NCI-H128 (cell line): ENCODE measurements around the gene ZNF205.

Source experiments
- DNase-seq: peaks from one replicate; lab custom pipeline; 2025; ENCODE audit not compliant: unreplicated experiment; lab: John Stamatoyannopoulos, UW

Gene ZNF205

GRCh38 chr16:3101018-3101840 is 11.2 kb upstream of the ZNF205 start:
- no peak for DNase-seq

GRCh38 chr16:3101841-3102470 is 10.4 kb upstream of the ZNF205 start:
- no peak for DNase-seq

DNA sequence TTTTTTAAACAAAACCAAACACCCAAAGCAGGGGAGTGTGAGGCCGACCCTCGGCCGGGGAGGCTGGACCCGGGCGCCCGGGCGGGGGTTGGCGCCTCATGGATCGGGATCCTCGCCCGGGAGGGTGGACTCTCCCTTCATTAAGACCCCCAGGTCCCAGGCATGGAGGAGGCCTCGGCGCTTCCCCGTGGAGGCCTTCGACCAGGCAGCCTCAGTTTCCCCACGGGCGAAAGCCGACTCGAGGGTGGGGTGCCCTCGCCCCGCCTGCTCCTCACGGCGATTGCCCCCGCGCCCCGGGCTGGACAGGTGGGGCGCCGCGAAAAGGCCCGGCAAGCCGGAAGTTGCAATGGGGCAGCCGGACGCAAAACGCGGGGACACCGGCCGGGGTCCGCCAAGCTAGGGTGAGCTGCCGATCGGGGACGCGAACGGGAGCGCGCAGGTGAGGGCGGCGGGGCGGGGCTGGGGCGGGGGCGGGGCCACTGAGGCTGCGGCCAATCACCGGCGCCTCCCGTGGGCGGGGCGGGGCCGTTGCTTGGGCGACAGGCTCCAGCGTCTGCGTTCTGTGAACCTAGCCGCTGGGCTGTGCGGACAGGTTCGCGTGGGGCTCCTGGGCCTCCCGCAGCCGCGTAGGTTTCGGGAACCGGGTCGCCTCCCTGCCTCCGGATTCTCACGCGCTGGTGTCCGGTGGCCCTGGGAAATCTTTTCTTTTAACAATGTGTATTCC is 6.0 kb upstream of the ZNF205 start:
- DNase-seq = peak; percentile 70

DNA sequence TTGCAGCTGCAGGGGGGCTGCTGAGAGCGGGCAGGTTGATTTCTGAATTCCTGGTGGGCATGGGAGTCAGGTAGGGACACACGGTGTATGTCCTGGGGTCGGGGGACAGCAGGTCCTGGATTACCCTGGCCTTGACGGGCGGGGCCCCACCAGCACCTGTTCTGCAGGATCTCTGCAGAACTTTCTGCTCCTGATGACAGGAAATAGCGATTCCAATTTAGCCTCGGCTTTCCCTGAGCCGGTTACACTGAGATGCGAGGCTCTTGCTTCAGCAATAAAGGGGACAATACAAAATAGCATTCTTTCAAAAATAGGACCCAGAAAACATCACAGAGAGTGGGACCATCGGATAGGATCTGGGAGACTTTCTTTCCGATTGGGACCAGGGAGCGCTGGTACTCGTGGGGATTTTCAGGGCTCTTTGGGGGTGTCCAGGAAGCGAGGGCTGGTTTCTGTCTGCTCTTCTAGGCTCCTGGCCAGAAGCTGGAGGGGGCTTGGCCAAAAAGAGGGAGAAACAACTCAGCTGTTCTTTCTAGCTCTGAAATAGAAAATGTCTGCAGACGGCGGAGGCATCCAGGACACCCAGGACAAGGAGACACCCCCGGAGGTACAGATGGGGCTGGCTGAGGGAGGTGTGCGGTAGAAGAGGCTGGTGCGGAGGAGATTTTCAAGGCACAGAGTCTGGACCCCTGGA is 642 bp downstream of the ZNF205 start:
- DNase-seq = no peak

DNA sequence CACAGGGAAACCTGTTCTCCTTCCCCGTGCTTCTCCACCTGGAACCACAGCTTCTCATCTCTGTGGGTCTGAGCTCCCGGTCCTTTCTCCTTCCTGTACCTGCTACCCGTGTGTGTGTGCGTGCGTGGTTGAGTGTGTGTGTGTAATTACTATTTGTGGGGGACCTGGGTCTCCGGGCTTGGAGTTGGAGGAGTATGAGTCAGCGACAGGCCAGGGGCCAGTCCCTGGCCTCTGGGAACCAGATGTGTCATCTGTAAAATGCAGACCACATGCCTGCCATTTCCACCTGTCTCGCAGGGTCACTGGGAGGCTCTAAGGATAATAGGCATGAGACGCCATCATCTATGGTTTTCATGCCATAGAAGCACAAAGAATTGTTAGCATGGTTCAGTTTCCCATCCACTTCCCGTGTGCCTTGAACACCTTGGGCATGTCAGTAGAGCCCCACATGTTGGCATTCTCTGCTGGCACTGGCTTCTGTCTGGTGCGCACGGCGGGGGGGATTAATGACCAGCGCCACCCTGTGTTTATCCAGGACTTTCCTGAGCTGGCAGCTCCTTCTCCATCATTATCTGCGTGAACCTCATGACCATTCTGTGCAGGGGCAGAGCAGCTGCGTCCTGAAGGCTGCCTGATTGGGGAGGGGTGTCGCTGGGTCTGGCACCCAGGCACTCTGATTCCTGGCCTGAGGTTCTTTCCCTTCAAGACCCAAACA is 1.5 kb downstream of the ZNF205 start:
- no peak for DNase-seq

GRCh38 chr16:3115003-3115402 is 2.6 kb downstream of the ZNF205 start:
- DNase-seq = no peak

GRCh38 chr16:3115561-3115960 is 3.2 kb downstream of the ZNF205 start:
- DNase-seq = no peak

DNA sequence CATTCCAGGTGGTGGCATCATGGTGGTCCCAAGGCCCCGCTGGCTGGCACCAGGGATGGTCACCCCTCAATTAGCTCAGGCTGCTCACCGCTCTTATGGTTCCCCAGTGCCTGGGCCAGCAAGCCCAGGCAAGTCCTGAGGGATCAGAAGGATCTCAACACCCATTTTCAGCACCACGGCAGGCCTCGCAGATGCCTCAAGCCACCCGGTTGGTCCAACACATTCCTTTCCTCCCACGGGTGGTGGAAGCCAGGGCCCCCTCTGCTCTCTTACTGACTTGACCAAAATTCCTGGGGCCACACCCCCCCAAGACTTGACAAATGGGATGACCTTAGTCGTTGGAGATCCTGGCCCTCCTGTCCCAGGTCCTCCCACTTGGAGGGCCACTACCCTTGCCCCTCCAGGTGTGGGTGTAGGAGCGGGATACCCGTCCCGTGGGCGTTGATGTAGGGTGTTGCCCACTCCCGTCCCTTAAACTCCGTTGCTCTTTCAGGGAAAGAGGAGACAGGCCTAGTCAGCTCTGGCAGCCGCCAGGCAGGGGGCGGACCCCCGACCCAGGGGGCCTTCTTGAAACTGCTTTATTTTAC is 5.9 kb downstream of the ZNF205 start:
- DNase-seq = no peak

DNA sequence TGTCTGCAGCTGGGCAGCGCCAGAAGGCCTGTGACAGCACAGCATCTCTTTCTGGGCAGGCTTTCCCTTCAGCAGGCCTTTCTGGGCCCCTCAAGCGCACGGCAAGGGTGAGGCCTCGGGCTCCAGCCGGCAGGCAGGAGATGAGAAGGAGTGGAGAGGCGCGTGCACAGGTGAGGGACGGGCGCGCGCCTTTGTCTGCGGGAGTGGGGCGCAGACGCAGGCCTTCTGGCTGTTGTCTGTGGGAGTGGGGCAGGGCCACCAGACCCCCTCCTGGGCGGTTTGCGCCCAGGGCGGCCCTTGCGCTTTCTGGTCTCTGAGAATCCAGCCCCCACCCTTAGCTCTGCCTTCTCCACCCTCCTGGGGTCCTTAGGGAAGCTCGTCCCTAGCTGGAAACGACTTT is 6.5 kb downstream of the ZNF205 start:
- no peak for DNase-seq

DNA sequence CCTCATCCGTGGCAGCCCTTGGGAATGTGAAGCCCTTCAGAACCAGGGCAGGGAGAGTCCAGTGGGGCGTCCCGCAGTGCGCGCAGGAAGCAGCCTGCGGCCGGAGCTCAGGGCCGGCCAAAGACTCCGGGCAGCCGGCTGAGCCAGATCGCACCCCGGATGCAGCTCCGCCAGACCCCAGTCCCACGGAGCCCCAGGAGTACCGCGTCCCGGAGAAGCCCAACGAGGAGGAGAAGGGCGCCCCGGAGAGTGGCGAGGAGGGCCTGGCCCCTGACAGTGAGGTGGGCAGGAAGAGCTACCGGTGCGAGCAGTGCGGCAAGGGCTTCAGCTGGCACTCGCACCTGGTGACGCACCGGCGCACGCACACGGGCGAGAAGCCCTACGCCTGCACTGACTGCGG is 6.9 kb downstream of the ZNF205 start:
- DNase-seq = no peak

DNA sequence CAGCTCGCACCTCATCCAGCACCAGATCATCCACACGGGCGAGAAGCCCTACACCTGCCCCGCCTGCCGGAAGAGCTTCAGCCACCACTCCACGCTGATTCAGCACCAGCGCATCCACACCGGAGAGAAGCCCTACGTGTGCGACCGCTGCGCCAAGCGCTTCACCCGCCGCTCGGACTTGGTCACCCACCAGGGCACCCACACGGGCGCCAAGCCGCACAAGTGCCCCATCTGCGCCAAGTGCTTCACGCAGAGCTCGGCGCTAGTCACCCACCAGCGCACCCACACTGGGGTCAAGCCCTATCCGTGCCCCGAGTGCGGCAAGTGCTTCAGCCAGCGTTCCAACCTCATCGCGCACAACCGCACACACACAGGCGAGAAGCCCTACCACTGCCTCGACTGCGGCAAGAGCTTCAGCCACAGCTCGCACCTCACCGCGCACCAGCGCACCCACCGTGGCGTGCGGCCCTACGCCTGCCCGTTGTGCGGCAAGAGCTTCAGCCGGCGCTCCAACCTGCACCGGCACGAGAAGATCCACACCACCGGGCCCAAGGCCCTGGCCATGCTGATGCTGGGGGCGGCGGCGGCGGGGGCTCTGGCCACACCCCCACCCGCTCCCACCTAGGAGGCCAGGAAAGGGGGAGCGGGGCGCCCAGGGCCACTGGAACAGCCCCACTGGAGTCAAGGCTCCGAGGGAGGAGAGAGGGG is 7.5 kb downstream of the ZNF205 start:
- no peak for DNase-seq

DNA sequence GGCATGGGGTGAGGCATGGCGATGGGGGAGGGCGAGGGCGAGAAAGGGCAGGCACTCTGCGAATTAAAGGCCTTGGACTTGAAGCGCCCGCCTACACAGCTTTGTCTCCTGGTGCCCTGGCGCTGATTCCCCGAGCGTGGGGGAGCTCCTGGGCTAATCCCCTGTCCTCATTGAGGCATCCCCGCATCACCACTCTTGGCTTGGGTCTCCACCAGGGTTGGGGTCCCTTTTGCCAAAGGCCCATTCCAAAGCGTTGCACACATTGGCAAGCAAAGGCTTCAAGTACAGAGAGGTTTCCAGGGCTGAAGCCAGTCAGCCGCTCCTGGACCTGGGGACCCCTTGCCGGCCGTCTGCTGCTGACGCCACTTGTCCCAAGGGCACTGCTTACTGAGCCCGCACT is 8.0 kb downstream of the ZNF205 start:
- DNase-seq = no peak

GRCh38 chr16:3121851-3122467 is 9.6 kb downstream of the ZNF205 start:
- DNase-seq = no peak

DNA sequence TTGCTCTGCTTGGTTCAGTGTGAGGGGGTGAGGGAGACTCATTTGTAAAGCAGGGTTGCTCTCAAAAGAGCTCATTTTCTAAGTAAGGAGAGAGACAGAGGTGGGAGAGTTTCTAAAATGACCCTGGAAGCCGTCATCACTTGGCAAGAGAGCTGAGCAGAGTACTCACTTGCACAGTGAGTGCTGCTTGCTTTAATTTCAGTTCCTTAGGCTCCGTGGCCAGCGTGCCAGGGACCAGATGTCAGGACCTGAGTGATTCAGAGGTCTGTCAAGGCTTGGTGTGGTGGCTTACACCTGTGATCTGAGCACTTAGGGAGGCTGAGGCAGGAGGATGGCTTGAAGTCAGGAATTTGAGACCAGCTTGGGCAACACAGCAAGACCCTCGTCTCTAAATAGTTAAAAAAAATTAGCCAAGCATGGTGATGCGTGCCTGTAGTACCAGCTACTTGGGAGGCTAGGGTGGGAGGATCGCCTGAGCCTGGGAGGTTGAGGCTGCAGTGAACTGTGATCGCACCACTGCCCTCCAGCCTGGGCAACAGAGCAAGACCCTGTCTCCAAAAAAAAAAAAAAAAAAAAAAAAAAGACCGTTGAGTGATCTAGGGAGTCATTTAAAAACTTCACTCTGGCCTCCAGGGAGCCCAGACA is 10.7 kb downstream of the ZNF205 start:
- DNase-seq = no peak

GRCh38 chr16:3123986-3124886 is 11.8 kb downstream of the ZNF205 start:
- peak; percentile 67 for DNase-seq

DNA sequence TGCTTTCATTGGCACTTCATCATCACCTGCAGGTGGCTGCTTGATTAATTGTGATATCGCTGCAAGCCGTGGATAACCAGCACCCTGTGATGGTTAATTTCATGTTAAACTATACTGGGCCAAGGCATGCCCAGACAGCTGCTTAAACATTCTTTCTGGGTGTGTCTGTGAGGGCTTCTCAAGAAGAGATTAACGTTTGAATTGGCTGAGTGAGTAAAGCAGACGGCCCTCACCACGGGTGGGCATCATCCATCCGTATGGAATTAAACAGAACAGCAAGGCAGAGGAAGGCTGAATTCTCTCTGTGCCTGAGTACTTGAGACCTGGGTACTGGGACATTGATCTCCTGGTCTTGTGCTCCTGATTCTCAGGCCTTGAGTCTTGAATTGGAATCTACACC is 15.4 kb downstream of the ZNF205 start:
- DNase-seq = no peak

DNA sequence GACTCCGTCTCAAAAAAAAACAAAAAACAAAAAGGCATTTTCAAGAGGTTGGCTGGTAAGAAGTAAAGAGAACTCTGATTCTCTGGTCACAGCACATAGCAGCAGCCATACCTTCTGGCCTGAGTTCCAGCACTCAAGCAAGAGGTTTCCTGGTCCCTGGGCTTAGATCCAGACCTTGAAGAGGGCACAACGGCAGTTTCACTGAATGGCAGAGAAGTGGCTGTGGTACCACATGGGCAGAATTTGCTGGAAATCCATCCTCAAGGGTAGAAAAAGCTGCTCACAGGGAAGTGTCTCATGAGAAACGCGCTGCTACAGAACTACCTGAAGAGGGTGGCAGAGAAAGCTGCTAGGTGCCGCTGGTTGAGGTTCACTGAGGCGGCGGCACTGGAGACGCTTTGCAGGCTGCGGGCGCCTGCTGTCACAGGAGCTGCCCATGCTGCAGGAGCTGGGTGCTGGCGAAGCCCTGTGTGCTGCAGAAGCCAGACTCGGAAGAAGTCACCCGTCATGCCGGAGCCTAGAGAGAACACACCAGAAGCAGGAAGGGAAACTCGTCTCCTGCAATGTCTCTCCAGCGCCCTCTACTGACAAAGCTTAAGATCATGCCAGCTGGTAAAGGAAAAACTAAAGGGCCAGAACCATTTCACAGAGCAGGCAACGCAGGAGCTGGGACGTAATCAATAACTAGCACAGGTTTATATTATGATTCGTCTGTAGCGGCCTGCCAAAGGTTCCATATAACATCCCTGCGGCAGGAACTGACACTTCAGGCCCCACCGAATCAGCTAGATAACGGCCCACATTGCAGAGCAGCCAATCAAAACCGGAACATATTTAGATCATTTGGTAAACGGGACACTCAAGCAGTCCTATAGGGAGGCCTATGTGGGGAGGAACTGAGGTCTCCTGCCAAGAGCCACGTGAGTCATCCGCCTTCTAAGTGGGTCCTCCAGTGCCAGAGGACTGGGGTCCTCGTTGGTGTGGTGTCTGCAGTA is 17.0 kb downstream of the ZNF205 start:
- peak; percentile 69 for DNase-seq
